Amniotic stem cell (primary cell): ENCODE results near the gene EMC7.
"Not testable (repeated sequence)": the region's sequence is repeated elsewhere in the genome, so short reads cannot be mapped to it uniquely, and the experiment has no call there.

Source experiments
- DNase-seq: peaks from one replicate; lab custom pipeline; 2025; lab: John Stamatoyannopoulos, UW

Gene EMC7

GRCh38 chr15:34085746-34086145 lies 15.9 kb downstream of the EMC7 start:
- no peak for DNase-seq

- no peak for DNase-seq
Measured at GRCh38 chr15:34084086-34084485, 17.6 kb downstream of the EMC7 start.

GRCh38 chr15:34079904-34080303 lies 21.8 kb downstream of the EMC7 start:
- no peak for DNase-seq

GRCh38 chr15:34078900-34079299 lies 22.8 kb downstream of the EMC7 start:
- no peak for DNase-seq

GRCh38 chr15:34076785-34077184 lies 24.9 kb downstream of the EMC7 start:
- no peak for DNase-seq

GRCh38 chr15:34070003-34070402 lies 31.7 kb downstream of the EMC7 start:
- no peak for DNase-seq

- no peak for DNase-seq
Measured at GRCh38 chr15:34065941-34066340, 35.7 kb downstream of the EMC7 start.

- DNase-seq = no peak
Measured at GRCh38 chr15:34065261-34065660, 36.4 kb downstream of the EMC7 start.

DNA sequence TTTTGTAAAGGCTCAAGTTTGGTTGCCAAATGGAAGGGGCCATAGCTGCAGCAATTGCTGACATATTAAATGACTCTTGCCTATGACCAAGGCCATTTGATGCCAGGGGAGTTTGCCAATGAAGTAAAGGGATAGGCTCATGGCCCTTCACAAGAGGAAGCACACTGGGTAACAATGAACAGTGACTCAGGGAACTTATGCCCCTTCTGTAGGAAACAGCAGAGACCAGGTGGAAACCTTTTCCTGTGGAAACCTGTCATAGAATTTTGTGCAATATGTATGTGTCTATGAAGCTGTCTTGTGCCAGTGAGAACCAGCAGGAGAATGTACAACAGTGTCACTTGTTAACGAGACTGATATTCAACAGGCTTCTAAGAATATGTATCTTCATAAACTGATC lies 37.2 kb downstream of the EMC7 start:
- no peak for DNase-seq

- DNase-seq = no peak
Measured at GRCh38 chr15:34059946-34060345, 41.7 kb downstream of the EMC7 start.

GRCh38 chr15:34059476-34059875 lies 42.2 kb downstream of the EMC7 start:
- no peak for DNase-seq

DNA sequence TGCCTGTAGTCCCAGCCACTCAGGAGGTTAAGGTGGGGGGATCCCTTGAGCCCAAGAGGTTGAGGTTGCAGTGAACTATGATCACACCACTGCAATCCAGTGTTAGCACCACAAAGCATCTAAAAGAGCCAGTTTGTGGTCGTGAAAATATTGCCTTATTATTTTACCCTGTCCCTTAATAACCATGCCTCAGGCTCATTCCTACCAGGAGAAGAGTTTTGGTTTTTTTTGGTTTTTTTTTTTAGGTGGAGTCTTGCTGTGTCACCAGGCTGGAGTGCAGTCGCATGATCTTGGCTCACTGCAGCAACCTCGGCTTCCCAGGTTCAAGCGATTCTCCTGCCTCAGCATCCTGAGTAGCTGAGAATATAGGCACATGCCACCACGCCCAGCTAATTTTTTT lies 44.8 kb downstream of the EMC7 start:
- no peak for DNase-seq

GRCh38 chr15:34055868-34056595 lies 45.6 kb downstream of the EMC7 start:
- no peak for DNase-seq

GRCh38 chr15:34054081-34054707 lies 47.5 kb downstream of the EMC7 start:
- DNase-seq = no peak

DNA sequence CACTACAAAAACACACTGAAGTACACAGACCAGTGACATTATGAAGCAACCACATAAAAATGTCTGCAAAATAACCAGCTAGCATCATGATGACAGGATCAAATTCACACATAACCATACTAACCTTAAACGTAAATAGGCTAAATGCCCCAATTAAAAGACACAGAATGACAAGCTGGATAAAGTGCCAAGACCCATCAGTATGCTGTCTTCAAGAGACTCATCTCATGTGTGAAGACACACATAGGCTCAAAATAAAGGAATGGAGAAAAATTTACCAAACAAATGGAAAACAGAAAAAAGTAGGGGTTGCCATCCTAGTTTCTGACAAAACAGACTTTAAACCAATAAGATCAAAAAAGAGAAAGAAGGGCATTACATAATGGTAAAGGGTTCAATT lies 51.3 kb downstream of the EMC7 start:
- DNase-seq = not testable (repeated sequence)

- no peak for DNase-seq
Measured at GRCh38 chr15:34049112-34049511, 52.5 kb downstream of the EMC7 start.

GRCh38 chr15:34047893-34048775 lies 53.5 kb downstream of the EMC7 start:
- DNase-seq = no peak

DNA sequence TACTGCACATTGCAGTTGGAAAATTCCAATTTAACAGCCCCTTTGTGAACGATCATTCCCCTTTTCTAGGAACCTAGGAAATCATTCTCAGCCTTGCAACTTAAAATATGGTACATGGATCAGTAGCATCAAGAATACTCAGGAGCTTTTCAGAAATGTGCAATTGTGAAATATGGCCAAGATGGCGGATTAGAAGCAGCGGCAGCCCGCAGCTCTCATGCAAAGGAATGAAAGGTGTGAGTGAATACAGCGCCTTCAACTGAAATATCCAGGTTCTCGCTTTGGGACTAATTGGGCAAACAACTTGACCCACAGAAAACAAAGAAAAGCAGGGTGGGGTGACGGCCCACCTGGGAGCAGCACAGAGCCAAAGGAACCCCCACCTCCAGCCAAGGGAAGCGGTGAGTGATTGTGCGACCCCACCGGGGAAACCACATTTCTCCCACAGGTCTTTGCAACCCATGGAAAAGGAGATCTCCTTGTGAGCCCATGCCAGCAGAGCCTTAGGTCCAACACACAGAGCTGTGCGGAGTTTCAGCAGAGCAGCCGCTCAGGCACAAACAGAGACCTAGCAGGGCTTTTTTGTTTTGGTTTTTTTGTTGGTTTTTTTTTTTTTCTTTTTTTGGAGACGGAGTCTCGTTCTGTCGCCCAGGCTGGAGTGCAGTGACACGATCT lies 55.1 kb downstream of the EMC7 start:
- DNase-seq = no peak

GRCh38 chr15:34043813-34044212 lies 57.8 kb downstream of the EMC7 start:
- DNase-seq = no peak

DNA sequence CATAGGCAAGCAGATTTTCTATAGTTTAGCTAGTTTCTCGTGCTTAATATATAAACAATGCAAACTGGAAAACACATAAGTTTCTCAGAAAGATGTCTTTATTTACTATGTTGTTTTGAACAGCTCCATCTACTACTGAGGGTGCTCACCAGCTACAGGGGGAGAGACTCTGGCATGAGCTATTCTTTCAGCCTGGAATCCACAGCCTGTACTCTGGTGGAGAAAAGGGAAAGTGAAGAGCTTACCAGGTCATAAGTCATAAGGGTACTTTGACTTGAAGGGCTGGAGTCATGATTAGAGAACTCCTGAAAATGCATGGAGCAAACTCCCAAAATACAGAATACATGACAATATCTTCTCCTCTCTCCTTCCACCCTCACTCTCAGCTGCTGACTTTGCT lies 58.3 kb downstream of the EMC7 start:
- no peak for DNase-seq

DNA sequence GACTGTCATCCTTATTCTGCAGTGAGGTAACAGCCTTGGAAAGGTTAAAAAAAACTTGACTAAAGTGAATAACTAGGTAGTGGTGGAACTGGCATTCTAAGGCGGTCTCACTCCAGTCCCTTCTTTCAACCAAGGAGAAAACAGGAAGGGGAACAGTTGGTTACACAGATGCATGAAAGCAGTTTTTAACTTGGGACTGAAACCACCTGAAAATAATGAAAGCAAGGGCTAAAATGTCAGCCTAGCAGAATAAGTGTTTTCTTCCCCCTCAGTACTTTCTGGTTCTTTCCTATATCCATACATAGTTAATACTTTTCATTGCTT lies 61.9 kb downstream of the EMC7 start:
- no peak for DNase-seq
